H1 (cell line): Measurements from ENCODE around the gene CYP4A22. TPM values are rescaled to one million over a fixed set of nuclear protein-coding genes. Genes with fewer than 3 reads are reported as not detected.
"Not testable (repeated sequence)": the region's sequence is repeated elsewhere in the genome, so short reads cannot be mapped to it uniquely, and the experiment has no call there.

ENCODE experiments used
- CTCF ChIA-PET: fragments of 300-600 bp; sonication (Branson Sonifier 250); formaldehyde crosslinking; loops from one replicate; lab custom pipeline; 2021; ENCODE audit not compliant: partially characterized antibody; lab: Charles Lee
- POLR2A ChIA-PET: fragments of 300-600 bp; sonication (Branson Sonifier 250); formaldehyde crosslinking; loops from one replicate; lab custom pipeline; 2021; ENCODE audit warnings: inconsistent platforms; ENCODE audit not compliant: partially characterized antibody; lab: Charles Lee
- DNase-seq, 2 experiments: peaks; one replicate each; pipeline versions ENCODE4 v3.0.0 to v3.0.0-alpha.2; 2010 to 2022; ENCODE audit warnings: low spot score in 2 of 2, low read depth in 1 of 2, mixed read lengths in 1 of 2
- FAIRE-seq: peaks from 2 replicates; lab custom pipeline; 2011; peaks lifted over from hg19 to GRCh38; lab: Jason Lieb, UNC
- H2AFZ ChIP-seq: 2 replicates; pipeline ENCODE4 v1.8.1; 2012; ENCODE audit warnings: low read length, inconsistent platforms
- H2AK5ac ChIP-seq: 2 replicates; pipeline ENCODE4 v1.6.1; 2013; ENCODE audit warnings: low read depth, low read length
- H2BK120ac ChIP-seq: replicated peaks from 2 replicates; pipeline ENCODE3; 2013; ENCODE audit warnings: low read depth, low read length, inconsistent platforms
- H2BK12ac ChIP-seq: 2 replicates; pipeline ENCODE4 v1.6.1; 2013; ENCODE audit warnings: low read depth, low read length
- H2BK15ac ChIP-seq: 2 replicates; pipeline ENCODE4 v1.6.1; 2013; ENCODE audit warnings: low read length
- H2BK20ac ChIP-seq: 2 replicates; pipeline ENCODE4 v1.6.1; 2013; ENCODE audit warnings: low read length
- H2BK5ac ChIP-seq: 2 replicates; pipeline ENCODE4 v1.6.1; 2013; ENCODE audit warnings: low read depth, low read length
- H3K14ac ChIP-seq: 2 replicates; pipeline ENCODE4 v1.6.1; 2013; ENCODE audit warnings: inconsistent platforms; ENCODE audit not compliant: insufficient read length
- H3K18ac ChIP-seq: 2 replicates; pipeline ENCODE4 v1.6.1; 2013; ENCODE audit warnings: low read length; ENCODE audit errors: extremely low read depth
- H3K23ac ChIP-seq: 2 replicates; pipeline ENCODE4 v1.6.1; 2013; ENCODE audit warnings: inconsistent platforms; ENCODE audit not compliant: insufficient read length
- H3K23me2 ChIP-seq: 2 replicates; pipeline ENCODE4 v1.6.1; 2013; ENCODE audit warnings: low read depth, low read length
- H3K27ac ChIP-seq: 2 replicates; pipeline ENCODE4 v1.6.1; 2011; ENCODE audit warnings: low read depth, low read length, inconsistent platforms
- H3K27me3 ChIP-seq, 4 experiments: replicated peaks in 1 of 4; 1 replicate in 1 of 4; 2 replicates in 3 of 4; pipeline versions ENCODE4 v1.6.1 to v1.8.1; 2011 to 2013; ENCODE audit warnings: low read length in 3 of 4, mild to moderate bottlenecking in 3 of 4, inconsistent platforms in 2 of 4, mixed read lengths in 2 of 4, moderate library complexity in 1 of 4; ENCODE audit not compliant: control insufficient read depth in 3 of 4, insufficient read depth in 3 of 4; ENCODE audit errors: extremely low read depth in 1 of 4
- H3K36me3 ChIP-seq, 4 experiments: 2 replicates each; pipeline versions ENCODE4 v1.6.1 to v1.8.1; 2011 to 2013; ENCODE audit warnings: mild to moderate bottlenecking in 4 of 4, low read length in 3 of 4, moderate library complexity in 2 of 4, control low read depth in 1 of 4, inconsistent platforms in 1 of 4; ENCODE audit not compliant: insufficient read depth in 4 of 4, control insufficient read depth in 2 of 4
- H3K4ac ChIP-seq: replicated peaks from 2 replicates; pipeline ENCODE3; 2013; ENCODE audit warnings: low read length, low read depth, mixed read lengths, inconsistent platforms; ENCODE audit not compliant: insufficient read length
- H3K4me1 ChIP-seq, 4 experiments: replicated peaks in 1 of 4; 1 replicate in 1 of 4; 2 replicates in 3 of 4; pipeline versions ENCODE4 v1.6.1 to v1.8.1; 2011 to 2013; ENCODE audit warnings: low read length in 3 of 4, inconsistent platforms in 2 of 4, mixed read lengths in 1 of 4; ENCODE audit not compliant: insufficient read depth in 4 of 4, control insufficient read depth in 3 of 4
- H3K4me2 ChIP-seq, 2 experiments: 2 replicates each; pipeline versions ENCODE4 v1.6.1 to v1.8.1; 2011 to 2013; ENCODE audit warnings: low read depth in 2 of 2, low read length in 2 of 2, control low read depth in 1 of 2, inconsistent platforms in 1 of 2, mild to moderate bottlenecking in 1 of 2; ENCODE audit not compliant: insufficient read depth in 1 of 2
- H3K4me3 ChIP-seq, 4 experiments: fragments of 200-600, 300-600 bp in 1 of 4; sonication (generic), shearing (Covaris generic), sonication (Bioruptor Twin) in 1 of 4; 2 replicates each; pipeline versions ENCODE4 v1.5.1 to v1.8.1; 2011 to 2016; ENCODE audit warnings: low read length in 4 of 4, low read depth in 3 of 4, control low read depth in 2 of 4, inconsistent platforms in 2 of 4, mild to moderate bottlenecking in 2 of 4, mixed read lengths in 1 of 4, moderate library complexity in 1 of 4; ENCODE audit not compliant: insufficient read depth in 2 of 4; ENCODE audit errors: extremely low read depth in 1 of 4
- H3K56ac ChIP-seq: replicated peaks from 2 replicates; pipeline ENCODE3; 2013; ENCODE audit warnings: low read depth, mild to moderate bottlenecking, mixed read lengths, low read length, inconsistent platforms; ENCODE audit not compliant: insufficient read length
- H3K79me1 ChIP-seq: 2 replicates; pipeline ENCODE4 v1.6.1; 2013; ENCODE audit warnings: low read depth, low read length, control low read depth
- H3K79me2 ChIP-seq, 2 experiments: 2 replicates each; pipeline versions ENCODE4 v1.6.1 to v1.8.1; 2012 to 2013; ENCODE audit warnings: low read length in 2 of 2, mild to moderate bottlenecking in 2 of 2, inconsistent platforms in 1 of 2; ENCODE audit not compliant: insufficient read depth in 2 of 2, control insufficient read depth in 1 of 2
- H3K9ac ChIP-seq, 4 experiments: replicated peaks in 1 of 4; 1 replicate in 1 of 4; 2 replicates in 3 of 4; pipeline versions ENCODE4 v1.6.1 to v1.8.1; 2011 to 2013; ENCODE audit warnings: low read depth in 3 of 4, low read length in 3 of 4, control low read depth in 2 of 4, mild to moderate bottlenecking in 2 of 4, moderate library complexity in 2 of 4, inconsistent platforms in 1 of 4; ENCODE audit errors: extremely low read depth in 1 of 4
- H3K9me3 ChIP-seq, 2 experiments: 2 replicates each; pipeline versions ENCODE4 v1.6.1 to v1.8.1; 2012 to 2013; ENCODE audit warnings: mild to moderate bottlenecking in 2 of 2, moderate library complexity in 2 of 2, control low read depth in 1 of 2, inconsistent platforms in 1 of 2, low read depth in 1 of 2, low read length in 1 of 2, mixed read lengths in 1 of 2; ENCODE audit not compliant: insufficient read depth in 2 of 2
- H4K20me1 ChIP-seq, 2 experiments: replicated peaks in 1 of 2; 2 replicates each; pipeline versions ENCODE3 to v1.8.1; 2011 to 2013; ENCODE audit warnings: inconsistent platforms in 2 of 2, low read length in 2 of 2, mild to moderate bottlenecking in 1 of 2; ENCODE audit not compliant: insufficient read depth in 2 of 2, control insufficient read depth in 1 of 2
- H4K5ac ChIP-seq: 2 replicates; pipeline ENCODE4 v1.6.1; 2013; ENCODE audit warnings: low read length, low read depth, mixed read lengths, inconsistent platforms; ENCODE audit not compliant: insufficient read length
- H4K8ac ChIP-seq: 2 replicates; pipeline ENCODE4 v1.8.0; 2013; ENCODE audit warnings: mild to moderate bottlenecking, moderate library complexity, low read length, inconsistent platforms; ENCODE audit not compliant: insufficient read depth; ENCODE audit errors: extremely low read depth
- H4K91ac ChIP-seq: replicated peaks from 2 replicates; pipeline ENCODE3; 2013; ENCODE audit warnings: low read length, mixed read lengths, inconsistent platforms; ENCODE audit not compliant: insufficient read length
- POLR2A ChIP-seq, 2 experiments: IDR thresholded peaks; 1 replicate in 1 of 2; 2 replicates in 1 of 2; pipeline ENCODE4 v1.6.1; 2011; ENCODE audit warnings: low read depth in 2 of 2, low read length in 2 of 2, mild to moderate bottlenecking in 2 of 2; ENCODE audit errors: control extremely low read depth in 1 of 2
- WGBS, 2 experiments: shearing (Covaris generic) in 1 of 2; methylation state at CpG; one replicate each; pipeline versions ENCODE4 v1.1.6 to v1.1.7; 2013 to 2015; ENCODE audit warnings: low lambda C conversion rate in 2 of 2, mixed read lengths in 2 of 2, inconsistent platforms in 1 of 2, low coverage in 1 of 2, missing lambda C conversion rate in 1 of 2; ENCODE audit not compliant: insufficient replicate concordance in 2 of 2, insufficient coverage in 1 of 2, insufficient read length in 1 of 2; ENCODE audit errors: extremely low coverage in 1 of 2, missing lambda C conversion rate in 1 of 2; 5-methylcytosine and 5-hydroxymethylcytosine counted together
- polyA plus RNA-seq, 7 experiments: library from polyadenylated mRNA; depleted of rRNA in 3 of 7; stranded (reverse) in 5 of 7; unstranded in 2 of 7; fragments of >200 nt in 5 of 7; fragments of 200-250 nt in 2 of 7; gene quantifications; 1 replicate in 5 of 7; 2 replicates in 1 of 7; 4 replicates in 1 of 7; pipeline versions ENCODE4 v1.2.1 to v1.2.3, GENCODE V29; 2011 to 2013; ENCODE audit warnings: missing spikeins in 2 of 7, mixed read lengths in 2 of 7
- total RNA-seq: library from RNA; stranded (reverse); fragmentation: NEBNext Ultra II Directional; extraction: Animal tissue kit (Norgen Biotek cat#: 25700); gene quantifications from 2 replicates; pipeline ENCODE4 v1.2.1, GENCODE V29; 2021

The CYP4A22 gene
- total and polyA plus RNA-seq, 2 of the 8 experiments (the other 6 are each of a cell fraction or from before 2014, with no cell fraction given), result not detected

GRCh38 chr1:47107851-47108574 lies 29.2 kb upstream of the CYP4A22 start:
- H4K20me1 ChIP-seq, H3K23ac ChIP-seq, H3K56ac ChIP-seq, H3K14ac ChIP-seq, H3K4me3 ChIP-seq, H3K4me1 ChIP-seq, H3K79me1 ChIP-seq, CTCF ChIA-PET, H4K8ac ChIP-seq, H3K4me2 ChIP-seq, DNase-seq, H3K36me3 ChIP-seq, H3K27me3 ChIP-seq, H4K5ac ChIP-seq, H2AK5ac ChIP-seq, H3K4ac ChIP-seq, H3K9ac ChIP-seq, H4K91ac ChIP-seq, H3K23me2 ChIP-seq, H3K79me2 ChIP-seq, H3K27ac ChIP-seq, H2AFZ ChIP-seq, H2BK120ac ChIP-seq, H2BK15ac ChIP-seq, H3K18ac ChIP-seq, H3K9me3 ChIP-seq: not testable (repeated sequence)
- peak overlapping the region; percentile 24; the same call in 1 of the 2 replicates for H2BK20ac ChIP-seq
- TF ChIP-seq POLR2A (IDR thresholded peaks at IDR 0.05; ENCODE audit: control extremely low read depth in 1 of 2, low read depth in 2 of 2, low read length in 2 of 2), result 0 out of 3 replicates have a peak, but pooled peaks of 1 of the 2 experiments have one; percentile 28
- peak overlapping the region; percentile 63; the same call in 1 of the 2 replicates for H2BK12ac ChIP-seq
- POLR2A ChIA-PET, result interaction anchor here (1.4 kb wide), 1 partner anchor 13 kb away, joined by 3 read pairs; no protein-coding TSS in a partner anchor
- WGBS, 2 experiments, result 63% methylated on average over 9 of the region's 10 CpGs; no CpG with 5 or more reads in 1 of the 2 experiments
- H2BK5ac ChIP-seq, result peak overlapping the region; percentile 83; the same call in 1 of the 2 replicates
- peak; percentile 100 for FAIRE-seq

DNA sequence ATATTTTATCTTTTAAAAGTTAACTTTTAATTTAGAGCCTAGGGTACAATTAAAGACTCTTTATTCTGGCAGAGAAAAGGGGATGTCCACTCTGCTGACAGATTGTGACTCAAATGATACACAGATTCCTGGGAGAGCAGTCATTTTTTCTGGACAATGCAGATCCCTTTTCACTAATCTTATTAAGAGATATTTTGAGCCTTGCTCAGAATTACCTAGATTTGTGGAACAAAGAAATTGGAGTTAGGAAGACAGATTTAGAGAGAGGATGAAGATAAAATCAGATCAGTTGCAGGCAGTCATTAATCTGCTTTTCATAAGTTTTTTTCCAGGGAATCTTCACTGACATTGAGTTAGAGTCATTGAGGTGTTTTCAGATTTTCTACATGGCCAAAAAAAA lies 27.8 kb upstream of the CYP4A22 start:
- H2BK12ac ChIP-seq, H2BK5ac ChIP-seq, H3K27ac ChIP-seq, H3K36me3 ChIP-seq, H3K14ac ChIP-seq, H3K56ac ChIP-seq, H2AK5ac ChIP-seq, H3K27me3 ChIP-seq, H3K79me2 ChIP-seq, H2BK20ac ChIP-seq, H2BK15ac ChIP-seq, DNase-seq, H3K9me3 ChIP-seq, H4K91ac ChIP-seq, H3K23ac ChIP-seq, H3K4me1 ChIP-seq, FAIRE-seq, H2AFZ ChIP-seq, H2BK120ac ChIP-seq, H3K9ac ChIP-seq, H3K18ac ChIP-seq, CTCF ChIA-PET, H3K4me3 ChIP-seq, POLR2A ChIA-PET, H4K20me1 ChIP-seq, H3K79me1 ChIP-seq, H4K5ac ChIP-seq, H3K4me2 ChIP-seq, H4K8ac ChIP-seq, H3K4ac ChIP-seq, H3K23me2 ChIP-seq: not testable (repeated sequence)
